HG02840 (cell line): ENCODE measurements around the gene SPATS2L.

Experiments
- ATAC-seq: cut with Tn5 transposase; IDR thresholded peaks from one replicate; pipeline ENCODE4 v1.9.1; 2021; ENCODE audit warnings: mild to moderate bottlenecking, moderate library complexity, moderate number of reproducible peaks; ENCODE audit not compliant: unreplicated experiment, low FRiP score

SPATS2L gene

DNA sequence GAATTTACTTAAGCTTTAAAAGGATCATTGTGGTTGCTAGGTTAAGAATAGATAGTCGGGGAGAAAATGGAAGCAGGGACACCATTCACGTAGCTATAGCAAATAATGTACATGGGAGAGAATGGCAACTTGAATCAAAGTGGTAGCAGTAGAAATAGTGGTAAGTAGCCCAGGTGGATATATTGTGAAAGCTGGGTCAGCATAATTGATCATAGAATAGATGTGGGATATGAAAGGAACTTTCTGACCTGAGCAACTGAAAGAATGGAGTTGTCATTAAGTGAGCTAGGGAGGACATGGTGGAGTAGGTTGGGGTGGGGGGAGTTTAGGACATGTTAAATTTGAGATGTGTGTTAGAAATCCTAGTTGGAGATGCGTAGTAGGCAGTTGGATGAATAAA is 221.7 kb downstream of the SPATS2L start:
- no peak for ATAC-seq
